ENCODE data around the gene SEC14L2. TPM values are rescaled to one million over a fixed set of nuclear protein-coding genes. Genes with fewer than 3 reads are reported as not detected.

Gene SEC14L2
- total RNA-seq, 1 experiment from 2014 or later, result 3.9 TPM

- Mint-ChIP-seq H3K27ac (no peak overlapping the region), H3K4me3 (no peak overlapping the region), H3K4me1 (peaks cover 17% of the 10 kb centered on the region), H3K36me3 (peaks cover 12% of the 10 kb centered on the region), H3K27me3 (ENCODE audit: low read depth) (peaks cover 21% of the 10 kb centered on the region), H3K9me3 (peaks cover 29% of the 10 kb centered on the region)
- ATAC-seq (no peak), DNase-seq (ENCODE audit: low spot score) (no peak)
- CTCF ChIA-PET, result interaction anchor here (0.8 to 1.0 kb wide), 2 partner anchors 9 to 14 kb away, joined by 4 read pairs; partner anchors contain the start of gene MTFP1
- TF ChIP-seq NR3C1 (CRISPR knock-in tag; conservative IDR thresholded peaks at IDR 0.05; ENCODE audit: low read depth) (no peak), PREB (CRISPR knock-in tag; IDR thresholded peaks at IDR 0.05; ENCODE audit: borderline replicate concordance) (no peak), PRRX2 (CRISPR knock-in tag; IDR thresholded peaks at IDR 0.05) (no peak), GABPB1 (CRISPR knock-in tag; IDR thresholded peaks at IDR 0.05) (no peak), ZSCAN18 (CRISPR knock-in tag; IDR thresholded peaks at IDR 0.05) (no peak), PRDM15 (CRISPR knock-in tag; IDR thresholded peaks at IDR 0.05) (no peak), SOX15 (CRISPR knock-in tag; IDR thresholded peaks at IDR 0.05) (no peak), NR1H2 (CRISPR knock-in tag; IDR thresholded peaks at IDR 0.05) (no peak), USF2 (CRISPR knock-in tag; IDR thresholded peaks at IDR 0.05) (no peak)
- POLR2A ChIA-PET, result no interaction called here
Measured at GRCh38 chr22:30439836-30440235, 43.0 kb downstream of the SEC14L2 start.

- DNase-seq (ENCODE audit: low spot score), result no peak
- Mint-ChIP-seq H3K4me1 (peaks cover 7% of the 10 kb centered on the region), H3K9me3 (peaks cover 20% of the 10 kb centered on the region), H3K27me3 (ENCODE audit: low read depth) (peaks cover 17% of the 10 kb centered on the region), H3K27ac (no peak overlapping the region), H3K4me3 (no peak overlapping the region), H3K36me3 (peaks cover 8% of the 10 kb centered on the region; the same call in 1 of the 2 replicates)
- POLR2A ChIA-PET, result no interaction called here
- CTCF ChIA-PET, result interaction anchor here (0.7 kb wide), 1 partner anchor 49 kb away, joined by 3 read pairs; no protein-coding TSS in a partner anchor
- ATAC-seq, result no peak
- no peak for TF ChIP-seq IRF1 (CRISPR knock-in tag; IDR thresholded peaks at IDR 0.05)
- no peak for TF ChIP-seq ZSCAN18 (CRISPR knock-in tag; IDR thresholded peaks at IDR 0.05)
- no peak for TF ChIP-seq MYBL2 (CRISPR knock-in tag; IDR thresholded peaks at IDR 0.05)
- no peak for TF ChIP-seq HMGA2 (CRISPR knock-in tag; IDR thresholded peaks at IDR 0.05)
- no peak for TF ChIP-seq CDX4 (CRISPR knock-in tag; IDR thresholded peaks at IDR 0.05; ENCODE audit: borderline replicate concordance)
- TF ChIP-seq KAT7 (CRISPR knock-in tag; IDR thresholded peaks at IDR 0.05; ENCODE audit: borderline replicate concordance), result no peak
- TF ChIP-seq MXD4 (CRISPR knock-in tag; IDR thresholded peaks at IDR 0.05; ENCODE audit: borderline replicate concordance), result no peak
- no peak for TF ChIP-seq ATF6 (CRISPR knock-in tag; IDR thresholded peaks at IDR 0.05)
- no peak for TF ChIP-seq MAX (CRISPR knock-in tag; IDR thresholded peaks at IDR 0.05)
- TF ChIP-seq CREB1 (CRISPR knock-in tag; IDR thresholded peaks at IDR 0.05), result no peak
- no peak for TF ChIP-seq USF2 (CRISPR knock-in tag; IDR thresholded peaks at IDR 0.05)
- no peak for TF ChIP-seq ETV6 (CRISPR knock-in tag; IDR thresholded peaks at IDR 0.05)
- TF ChIP-seq ZNF317 (CRISPR knock-in tag; IDR thresholded peaks at IDR 0.05; ENCODE audit: borderline replicate concordance, low read depth), result no peak
- no peak for TF ChIP-seq ATF3 (CRISPR knock-in tag; conservative IDR thresholded peaks at IDR 0.05)
Measured at GRCh38 chr22:30441088-30441487, 44.3 kb downstream of the SEC14L2 start.
